ENCODE results near the gene INVS.
"Not testable (repeated sequence)": the region's sequence is repeated elsewhere in the genome, so short reads cannot be mapped to it uniquely, and the experiment has no call there.

Gene INVS

GRCh38 chr9:100129772-100130171, 30.7 kb downstream of the INVS start:
- DNase-seq = no peak

GRCh38 chr9:100131216-100131615, 32.2 kb downstream of the INVS start:
- no peak for DNase-seq

- no peak for DNase-seq
These were observed 32.9 kb downstream of the INVS start for GRCh38 chr9:100131875-100132430.

GRCh38 chr9:100134731-100135130, 35.7 kb downstream of the INVS start:
- DNase-seq = no peak

- not testable (repeated sequence) for DNase-seq
These were observed 37.8 kb downstream of the INVS start for GRCh38 chr9:100136799-100137198.

- not testable (repeated sequence) for DNase-seq
These were observed 41.3 kb downstream of the INVS start for GRCh38 chr9:100140303-100140702.

- DNase-seq = not testable (repeated sequence)
These were observed 42.8 kb downstream of the INVS start for GRCh38 chr9:100141862-100142261.

- not testable (repeated sequence) for DNase-seq
These were observed 46.3 kb downstream of the INVS start for GRCh38 chr9:100145167-100145934.

GRCh38 chr9:100145976-100146375, 46.9 kb downstream of the INVS start:
- not testable (repeated sequence) for DNase-seq

- no peak for DNase-seq
These were observed 51.2 kb downstream of the INVS start for GRCh38 chr9:100150214-100150613.

GRCh38 chr9:100160021-100160420, 61.0 kb downstream of the INVS start:
- DNase-seq = no peak

GRCh38 chr9:100167176-100167575, 68.1 kb downstream of the INVS start:
- DNase-seq = no peak

- DNase-seq = no peak
These were observed 69.0 kb downstream of the INVS start for GRCh38 chr9:100167915-100168654.

GRCh38 chr9:100170085-100170484, 71.0 kb downstream of the INVS start:
- no peak for DNase-seq

GRCh38 chr9:100170556-100170955, 71.5 kb downstream of the INVS start:
- no peak for DNase-seq

GRCh38 chr9:100186356-100186755, 87.3 kb downstream of the INVS start:
- DNase-seq = no peak

GRCh38 chr9:100190339-100190738, 91.3 kb downstream of the INVS start:
- no peak for DNase-seq

GRCh38 chr9:100191264-100191663, 92.2 kb downstream of the INVS start:
- no peak for DNase-seq

- no peak for DNase-seq
These were observed 94.0 kb downstream of the INVS start for GRCh38 chr9:100193078-100193477.

- DNase-seq = no peak
These were observed 97.2 kb downstream of the INVS start for GRCh38 chr9:100196215-100196614.

- no peak for DNase-seq
These were observed 97.8 kb downstream of the INVS start for GRCh38 chr9:100196828-100197227.

GRCh38 chr9:100197553-100197952, 98.5 kb downstream of the INVS start:
- no peak for DNase-seq

GRCh38 chr9:100202806-100203205, 103.8 kb downstream of the INVS start:
- DNase-seq = no peak

GRCh38 chr9:100204796-100205195, 105.8 kb downstream of the INVS start:
- DNase-seq = no peak
